ENCODE results near the gene DISC1.

DNA sequence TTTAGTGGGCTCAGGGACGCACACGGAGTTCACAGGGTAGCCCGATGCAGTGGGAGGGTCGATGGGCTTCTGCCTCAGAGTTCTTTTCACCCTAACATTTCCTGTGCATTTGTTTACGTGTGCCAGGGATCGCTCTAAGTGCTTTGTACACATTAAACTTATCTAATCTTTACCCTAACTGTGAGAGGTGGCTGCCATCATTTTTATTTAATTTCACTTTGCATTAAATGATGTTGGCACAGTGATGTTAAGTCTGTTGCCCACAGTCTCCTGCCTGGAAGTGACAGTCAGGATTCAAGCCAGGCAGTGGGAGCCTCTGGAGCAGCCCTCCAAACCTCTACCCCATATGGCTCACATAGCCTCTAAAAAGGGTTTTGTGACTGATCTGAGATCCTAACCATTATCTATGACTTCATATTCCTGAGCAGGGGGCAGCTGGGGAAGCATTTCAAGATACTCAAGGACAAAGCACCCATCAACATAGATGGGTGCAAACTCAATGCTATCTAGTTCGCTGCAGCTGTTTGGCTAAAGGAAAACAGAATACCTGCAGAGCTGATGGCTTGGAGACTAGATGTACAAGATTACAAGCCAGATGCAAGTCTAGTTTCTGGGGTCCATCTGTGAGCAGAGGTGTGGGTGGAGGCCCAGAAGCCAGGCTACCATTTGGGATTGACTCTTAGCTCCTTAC, 303.8 kb downstream of the DISC1 start:
- TF ChIP-seq, protein P1, sequence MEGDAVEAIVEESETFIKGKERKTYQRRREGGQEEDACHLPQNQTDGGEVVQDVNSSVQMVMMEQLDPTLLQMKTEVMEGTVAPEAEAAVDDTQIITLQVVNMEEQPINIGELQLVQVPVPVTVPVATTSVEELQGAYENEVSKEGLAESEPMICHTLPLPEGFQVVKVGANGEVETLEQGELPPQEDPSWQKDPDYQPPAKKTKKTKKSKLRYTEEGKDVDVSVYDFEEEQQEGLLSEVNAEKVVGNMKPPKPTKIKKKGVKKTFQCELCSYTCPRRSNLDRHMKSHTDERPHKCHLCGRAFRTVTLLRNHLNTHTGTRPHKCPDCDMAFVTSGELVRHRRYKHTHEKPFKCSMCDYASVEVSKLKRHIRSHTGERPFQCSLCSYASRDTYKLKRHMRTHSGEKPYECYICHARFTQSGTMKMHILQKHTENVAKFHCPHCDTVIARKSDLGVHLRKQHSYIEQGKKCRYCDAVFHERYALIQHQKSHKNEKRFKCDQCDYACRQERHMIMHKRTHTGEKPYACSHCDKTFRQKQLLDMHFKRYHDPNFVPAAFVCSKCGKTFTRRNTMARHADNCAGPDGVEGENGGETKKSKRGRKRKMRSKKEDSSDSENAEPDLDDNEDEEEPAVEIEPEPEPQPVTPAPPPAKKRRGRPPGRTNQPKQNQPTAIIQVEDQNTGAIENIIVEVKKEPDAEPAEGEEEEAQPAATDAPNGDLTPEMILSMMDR (IDR thresholded peaks at IDR 0.05; ENCODE audit: low read depth, low read length), result no peak
- TF ChIP-seq POLR2A (IDR thresholded peaks at IDR 0.05; ENCODE audit: extremely low read depth, insufficient read length) (no peak), MYC (IDR thresholded peaks at IDR 0.05; ENCODE audit: low read depth, low read length) (no peak)
- TF ChIP-seq, protein P2, sequence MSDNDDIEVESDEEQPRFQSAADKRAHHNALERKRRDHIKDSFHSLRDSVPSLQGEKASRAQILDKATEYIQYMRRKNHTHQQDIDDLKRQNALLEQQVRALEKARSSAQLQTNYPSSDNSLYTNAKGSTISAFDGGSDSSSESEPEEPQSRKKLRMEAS (IDR thresholded peaks at IDR 0.05; ENCODE audit: low read depth, low read length), result no peak

All from NB4 (cell line).